Pancreas (tissue), 10 donors: ENCODE results near the gene TRAK1. TPM values are rescaled to one million over a fixed set of nuclear protein-coding genes. Genes with fewer than 3 reads are reported as not detected.
A peak's percentile ranks its signal among the peaks of the same experiment; 100 is the strongest.

Source experiments
- ATAC-seq, 4 donors: fragments of 200-7000 bp; cut with Tn5 transposase; one replicate each; pipeline versions ENCODE4 v1.8.0 to v1.9.1; 2020; ENCODE audit warnings: mild to moderate bottlenecking in 4 of 4, moderate library complexity in 4 of 4
- DNase-seq, 6 donors: peaks; one replicate each; pipeline ENCODE4 v3.0.0-alpha.2; 2020
- FAIRE-seq: peaks from 2 replicates; lab custom pipeline; 2012; peaks lifted over from hg19 to GRCh38; lab: Jason Lieb, UNC
- H3K27ac ChIP-seq, 4 donors: fragments of 200-600 bp; sonication (generic); 1 replicate in 3 of 4; 2 replicates in 1 of 4; pipeline versions ENCODE4 v1.5.0 to v1.8.0; 2020
- H3K27me3 ChIP-seq, 4 donors: fragments of 200-600 bp; one replicate each; pipeline ENCODE4 v1.8.0; 2021
- H3K36me3 ChIP-seq, 3 donors: fragments of 200-600 bp; sonication (generic) in 1 of 3; one replicate each; pipeline versions ENCODE4 v1.5.0 to v1.8.0; 2020 to 2021
- H3K4me1 ChIP-seq, 3 donors: fragments of 200-600 bp; one replicate each; pipeline ENCODE4 v1.8.0; 2021
- H3K4me3 ChIP-seq, 4 donors: fragments of 200-600 bp; sonication (generic) in 2 of 4; one replicate each; pipeline versions ENCODE4 v1.5.0 to v1.8.0; 2020 to 2021
- H3K9me3 ChIP-seq, 4 donors: fragments of 200-600 bp; one replicate each; pipeline ENCODE4 v1.8.0; 2021
- WGBS, 2 donors: extraction: QIAGEN DNeasy Blood & Tissue Kit; methylation state at CpG; one replicate each; pipeline ENCODE4 v1.1.7; 2013; 5-methylcytosine and 5-hydroxymethylcytosine counted together
- intact Hi-C, 3 donors: fragments of 100-400 bp; cut with DNase I; formaldehyde crosslinking; loops; one replicate each; pipeline versions ENCODE4 v1.11.1 to v1.14.2; 2022
- polyA plus RNA-seq, 2 donors: library from polyadenylated mRNA; stranded (reverse); fragments of 200-250 nt; gene quantifications; one replicate each; pipeline ENCODE4 v1.2.3, GENCODE V29; 2013
- total RNA-seq, 6 donors: library from RNA; stranded (reverse); fragmentation: NEBNext Ultra II Directional in 4 of 6; extraction: Animal tissue kit (Norgen Biotek cat#: 25700) in 4 of 6; gene quantifications; one replicate each; pipeline versions ENCODE4 v1.2.1 to v1.2.4, GENCODE V29; 2021 to 2023
- TF ChIP-seq, protein P1 (sequence below), 4 donors: fragments of 200-600 bp; sonication (generic) in 3 of 4; IDR thresholded peaks; one replicate each; pipeline versions ENCODE4 v1.5.0 to v1.8.0; 2021; ENCODE audit warnings: antibody characterized with exemption in 4 of 4
- donor health status: healthy with polysubstance abuse.
- donor health status: DM: no; HTN: no; CAD: no; lungs with moderate emphysema.
- donor health status: DM: no; HTN: no; CAD: no.
- donor health status: control.
- donor health status: control.
- donor health status: Bipolar disorder and iron deficiency.
- donor health status: DM: yes; HTN: yes; CAD: no.
- donor health status: DM: no; HTN: no; CAD: no.
- donor health status: DM: no; HTN: no; CAD: no.
- donor health status: DM: yes; HTN: yes; CAD: no.

TRAK1 gene
- total and polyA plus RNA-seq, 8 donors: 9.3 to 24.3 (median 11.7) TPM

- H3K9me3 ChIP-seq: no peaks in the 10 kb centered on the region
- WGBS, 2 donors: 59 to 60% methylated on average over 7 of the region's 7 CpGs
- FAIRE-seq (no peak), DNase-seq (peak in 4 of 6 donors; percentile 29 to 72 (median 48)), ATAC-seq (peak; percentile 40 to 74 (median 66))
- peak overlapping the region in 1 of 4 donors; percentile 46 for H3K27ac ChIP-seq
- intact Hi-C loops: no loop called here
- peaks cover 10 to 23% (median 17%) of the 10 kb centered on the region in 3 donors for H3K4me1 ChIP-seq
- H3K4me3 ChIP-seq: no peak overlapping the region
- TF ChIP-seq, protein P1, sequence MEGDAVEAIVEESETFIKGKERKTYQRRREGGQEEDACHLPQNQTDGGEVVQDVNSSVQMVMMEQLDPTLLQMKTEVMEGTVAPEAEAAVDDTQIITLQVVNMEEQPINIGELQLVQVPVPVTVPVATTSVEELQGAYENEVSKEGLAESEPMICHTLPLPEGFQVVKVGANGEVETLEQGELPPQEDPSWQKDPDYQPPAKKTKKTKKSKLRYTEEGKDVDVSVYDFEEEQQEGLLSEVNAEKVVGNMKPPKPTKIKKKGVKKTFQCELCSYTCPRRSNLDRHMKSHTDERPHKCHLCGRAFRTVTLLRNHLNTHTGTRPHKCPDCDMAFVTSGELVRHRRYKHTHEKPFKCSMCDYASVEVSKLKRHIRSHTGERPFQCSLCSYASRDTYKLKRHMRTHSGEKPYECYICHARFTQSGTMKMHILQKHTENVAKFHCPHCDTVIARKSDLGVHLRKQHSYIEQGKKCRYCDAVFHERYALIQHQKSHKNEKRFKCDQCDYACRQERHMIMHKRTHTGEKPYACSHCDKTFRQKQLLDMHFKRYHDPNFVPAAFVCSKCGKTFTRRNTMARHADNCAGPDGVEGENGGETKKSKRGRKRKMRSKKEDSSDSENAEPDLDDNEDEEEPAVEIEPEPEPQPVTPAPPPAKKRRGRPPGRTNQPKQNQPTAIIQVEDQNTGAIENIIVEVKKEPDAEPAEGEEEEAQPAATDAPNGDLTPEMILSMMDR (IDR thresholded peaks at IDR 0.05): no peak
- no peaks in the 10 kb centered on the region for H3K36me3 ChIP-seq
- no peaks in the 10 kb centered on the region for H3K27me3 ChIP-seq
These were observed 37.7 kb upstream of the TRAK1 start for GRCh38 chr3:42053476-42053875.

- H3K27ac ChIP-seq: no peak overlapping the region
- no peaks in the 10 kb centered on the region for H3K27me3 ChIP-seq
- no peak for DNase-seq
- peaks cover 10 to 23% (median 17%) of the 10 kb centered on the region in 3 donors for H3K4me1 ChIP-seq
- TF ChIP-seq, protein P1 (IDR thresholded peaks at IDR 0.05): no peak
- no peak for ATAC-seq
- no peaks in the 10 kb centered on the region for H3K36me3 ChIP-seq
- no peak for FAIRE-seq
- no peak overlapping the region for H3K4me3 ChIP-seq
- intact Hi-C loops: no loop called here
- WGBS, 2 donors: 88 to 94% methylated on average over 3 of the region's 3 CpGs
- no peaks in the 10 kb centered on the region for H3K9me3 ChIP-seq
These were observed 35.9 kb upstream of the TRAK1 start for GRCh38 chr3:42055291-42055690.

DNA sequence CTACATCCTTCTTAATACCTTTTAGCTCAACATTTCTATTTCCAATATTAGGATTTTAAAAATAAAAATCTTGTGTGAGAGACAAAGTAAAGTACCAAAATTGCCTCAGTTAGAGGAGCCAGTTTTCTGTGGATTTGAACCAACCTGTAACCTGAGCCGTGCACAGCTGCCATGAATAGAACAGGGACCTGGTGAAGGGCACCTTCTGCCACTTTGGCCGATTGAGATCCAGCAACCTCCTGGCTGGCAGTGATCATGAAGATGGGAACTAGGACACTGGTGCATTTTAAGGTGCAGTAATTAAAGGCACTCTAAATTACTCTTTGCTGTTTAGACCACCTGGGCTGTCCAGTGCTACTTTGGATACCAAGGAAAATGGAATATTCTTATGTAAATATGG lies 34.3 kb upstream of the TRAK1 start:
- ATAC-seq (no peak), FAIRE-seq (no peak), DNase-seq (no peak)
- intact Hi-C loops: no loop called here
- Histone ChIP-seq H3K4me3 (no peak overlapping the region), H3K4me1 (peaks cover 10 to 22% (median 17%) of the 10 kb centered on the region in 3 donors), H3K27ac (no peak overlapping the region), H3K27me3 (no peaks in the 10 kb centered on the region), H3K9me3 (no peaks in the 10 kb centered on the region), H3K36me3 (no peaks in the 10 kb centered on the region)
- 75 to 88% methylated on average over 2 of the region's 2 CpGs for WGBS, 2 donors
- TF ChIP-seq, protein P1 (IDR thresholded peaks at IDR 0.05): no peak

- Histone ChIP-seq H3K27me3 (no peaks in the 10 kb centered on the region), H3K4me1 (peaks cover 8 to 14% (median 13%) of the 10 kb centered on the region in 3 donors), H3K36me3 (no peaks in the 10 kb centered on the region), H3K4me3 (no peak overlapping the region), H3K9me3 (no peaks in the 10 kb centered on the region), H3K27ac (no peak overlapping the region)
- WGBS, 2 donors: 90 to 92% methylated on average over 7 of the region's 7 CpGs
- intact Hi-C loops: no loop called here
- no peak for DNase-seq
- ATAC-seq: no peak
- FAIRE-seq: no peak
- TF ChIP-seq, protein P1 (IDR thresholded peaks at IDR 0.05): no peak
These were observed 33.5 kb upstream of the TRAK1 start for GRCh38 chr3:42057561-42058211.
